SK-N-MC (cell line): ENCODE measurements around the gene LANCL1.

Experiments used
- EZH2 ChIP-seq: fragments of 200-600 bp; sonication (generic); IDR thresholded peaks from one replicate; pipeline ENCODE4 v1.6.1; 2017; ENCODE audit warnings: antibody characterized with exemption
- FOXP2 ChIP-seq: optimal IDR thresholded peaks from 2 replicates; pipeline ENCODE3; 2011; ENCODE audit warnings: mild to moderate bottlenecking, moderate library complexity; ENCODE audit not compliant: insufficient read depth; ENCODE audit errors: extremely low read length, control extremely low read depth
- POLR2AphosphoS5 ChIP-seq: IDR thresholded peaks from 2 replicates; pipeline ENCODE4 v1.6.1; 2012; ENCODE audit warnings: mild to moderate bottlenecking, low read depth, low read length, borderline replicate concordance

DNA sequence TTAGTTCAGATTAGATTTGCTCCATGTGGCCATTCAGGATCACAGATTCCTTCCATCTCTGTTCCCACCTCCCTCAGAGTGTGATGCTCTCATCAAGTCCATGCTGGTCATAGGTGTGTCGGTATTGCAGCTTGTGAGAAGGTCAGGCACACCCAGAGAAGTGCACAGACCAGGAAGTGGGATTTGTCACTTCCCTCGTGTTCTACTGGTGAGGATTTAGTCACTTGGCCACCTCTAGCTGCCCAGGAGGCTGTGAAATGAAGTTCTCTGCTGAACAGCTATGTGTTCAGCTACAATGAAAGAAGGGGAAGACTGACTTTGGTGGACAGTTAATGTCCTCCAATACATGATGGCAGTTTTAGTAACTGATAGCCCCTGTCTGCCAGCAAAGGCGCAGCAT, 3.5 kb upstream of the LANCL1 start:
- TF ChIP-seq POLR2AphosphoS5 (no peak), EZH2 (no peak), FOXP2 (no peak)
